NB4 (cell line): ENCODE measurements around the gene ADNP.

Experiments used
- CTCF ChIP-seq: IDR thresholded peaks from one replicate; pipeline ENCODE4 v1.5.1; 2012; ENCODE audit warnings: low read depth, low read length
- MYC ChIP-seq: IDR thresholded peaks from 2 replicates; pipeline ENCODE4 v1.6.1; 2011; ENCODE audit warnings: low read depth, low read length
- POLR2A ChIP-seq: IDR thresholded peaks from 2 replicates; pipeline ENCODE4 v1.6.1; 2011; ENCODE audit warnings: mild to moderate bottlenecking; ENCODE audit not compliant: insufficient read length; ENCODE audit errors: extremely low read depth

- TF ChIP-seq CTCF (no peak), POLR2A (no peak), MYC (no peak)
These were observed 40.1 kb downstream of the ADNP start for GRCh38 chr20:50891138-50891537.
